Astrocyte (in vitro differentiated cells and primary cell): ENCODE measurements around the gene MED9. TPM values are rescaled to one million over a fixed set of nuclear protein-coding genes. Genes with fewer than 3 reads are reported as not detected.

Experiments
- DNase-seq: peaks from one replicate; pipeline ENCODE4 v3.0.0-alpha.2; 2010; ENCODE audit warnings: low read depth
- FAIRE-seq: peaks from 2 replicates; lab custom pipeline; 2011; peaks lifted over from hg19 to GRCh38; lab: Jason Lieb, UNC
- H2AFZ ChIP-seq: 2 replicates; pipeline ENCODE4 v1.6.0; 2012; ENCODE audit warnings: low read depth, low read length, inconsistent platforms
- H3K27ac ChIP-seq: 2 replicates; pipeline ENCODE4 v1.5.1; 2011; ENCODE audit warnings: low read depth, low read length, inconsistent platforms
- H3K27me3 ChIP-seq: 2 replicates; pipeline ENCODE4 v1.6.0; 2011; ENCODE audit warnings: low read length, inconsistent platforms; ENCODE audit not compliant: insufficient read depth
- H3K36me3 ChIP-seq: 2 replicates; pipeline ENCODE4 v1.5.1; 2011; ENCODE audit warnings: low read length, inconsistent platforms; ENCODE audit not compliant: insufficient read depth
- H3K4me1 ChIP-seq: 2 replicates; pipeline ENCODE4 v1.5.1; 2011; ENCODE audit warnings: low read length, inconsistent platforms; ENCODE audit not compliant: insufficient read depth
- H3K4me2 ChIP-seq: 2 replicates; pipeline ENCODE4 v1.6.0; 2012; ENCODE audit warnings: low read length, inconsistent platforms
- H3K4me3 ChIP-seq: 2 replicates; pipeline ENCODE4 v1.5.1; 2011; ENCODE audit warnings: low read depth, mild to moderate bottlenecking, low read length, inconsistent platforms; ENCODE audit not compliant: insufficient read depth
- H3K79me2 ChIP-seq: 2 replicates; pipeline ENCODE4 v1.6.0; 2012; ENCODE audit warnings: mild to moderate bottlenecking, low read length, inconsistent platforms; ENCODE audit not compliant: insufficient read depth
- H3K9ac ChIP-seq: 2 replicates; pipeline ENCODE4 v1.6.0; 2012; ENCODE audit warnings: mild to moderate bottlenecking, low read length, inconsistent platforms
- H3K9me3 ChIP-seq: 2 replicates; pipeline ENCODE4 v1.5.1; 2012; ENCODE audit warnings: low read depth, mild to moderate bottlenecking, low read length, inconsistent platforms; ENCODE audit not compliant: insufficient read depth
- H4K20me1 ChIP-seq: 2 replicates; pipeline ENCODE4 v1.6.0; 2012; ENCODE audit warnings: low read length, inconsistent platforms; ENCODE audit not compliant: insufficient read depth
- H3K27ac Mint-ChIP-seq: one replicate; pipeline ENCODE4 v1.8.0; 2021; ENCODE audit warnings: mild to moderate bottlenecking, mixed read lengths; ENCODE audit not compliant: unreplicated experiment
- H3K27me3 Mint-ChIP-seq: one replicate; pipeline ENCODE4 v1.8.0; 2021; ENCODE audit warnings: low read depth, mixed read lengths; ENCODE audit not compliant: unreplicated experiment
- H3K36me3 Mint-ChIP-seq: one replicate; pipeline ENCODE4 v1.8.0; 2021; ENCODE audit warnings: low read depth, mixed read lengths; ENCODE audit not compliant: unreplicated experiment
- H3K4me1 Mint-ChIP-seq: one replicate; pipeline ENCODE4 v1.8.0; 2021; ENCODE audit warnings: low read depth, mixed read lengths; ENCODE audit not compliant: unreplicated experiment
- H3K4me3 Mint-ChIP-seq: one replicate; pipeline ENCODE4 v1.8.0; 2021; ENCODE audit warnings: mild to moderate bottlenecking, moderate library complexity, mixed read lengths; ENCODE audit not compliant: unreplicated experiment
- H3K9me3 Mint-ChIP-seq: one replicate; pipeline ENCODE4 v1.8.0; 2021; ENCODE audit warnings: mild to moderate bottlenecking, mixed read lengths; ENCODE audit not compliant: unreplicated experiment
- EZH2 ChIP-seq: IDR thresholded peaks from 2 replicates; pipeline ENCODE4 v1.6.1; 2012; ENCODE audit warnings: mild to moderate bottlenecking, low read length, inconsistent platforms; ENCODE audit not compliant: insufficient read depth
- total RNA-seq: library from RNA; stranded (reverse); gene quantifications from 2 replicates; pipeline ENCODE4 v1.2.1, GENCODE V29; 2021
- TF ChIP-seq, protein P1 (sequence below): IDR thresholded peaks from 2 replicates; pipeline ENCODE4 v1.5.1; 2011; ENCODE audit warnings: low read depth, mild to moderate bottlenecking, inconsistent platforms, low read length, moderate library complexity; ENCODE audit not compliant: insufficient read depth

Gene MED9
- total RNA-seq, 1 donor from 2014 or later = 9.4 TPM

- Histone ChIP-seq H4K20me1 (no peaks in the 10 kb centered on the region), H3K36me3 (no peaks in the 10 kb centered on the region), H3K9me3 (no peaks in the 10 kb centered on the region), H3K79me2 (no peaks in the 10 kb centered on the region), H3K27ac (no peak overlapping the region), H3K4me3 (no peak overlapping the region), H2AFZ (no peak overlapping the region), H3K27me3 (peaks cover 7% of the 10 kb centered on the region), H3K4me1 (peaks cover 32% of the 10 kb centered on the region), H3K4me2 (peak overlapping the region; percentile 20), H3K9ac (no peak overlapping the region)
- no peak overlapping the region for H3K4me3 Mint-ChIP-seq
- DNase-seq (no peak), FAIRE-seq (no peak)
- peaks cover 4% of the 10 kb centered on the region for H3K36me3 Mint-ChIP-seq
- peaks cover 10% of the 10 kb centered on the region for H3K9me3 Mint-ChIP-seq
- H3K27ac Mint-ChIP-seq = no peak overlapping the region
- peaks cover 35% of the 10 kb centered on the region for H3K27me3 Mint-ChIP-seq
- peaks cover 15% of the 10 kb centered on the region for H3K4me1 Mint-ChIP-seq
- TF ChIP-seq, protein P1, sequence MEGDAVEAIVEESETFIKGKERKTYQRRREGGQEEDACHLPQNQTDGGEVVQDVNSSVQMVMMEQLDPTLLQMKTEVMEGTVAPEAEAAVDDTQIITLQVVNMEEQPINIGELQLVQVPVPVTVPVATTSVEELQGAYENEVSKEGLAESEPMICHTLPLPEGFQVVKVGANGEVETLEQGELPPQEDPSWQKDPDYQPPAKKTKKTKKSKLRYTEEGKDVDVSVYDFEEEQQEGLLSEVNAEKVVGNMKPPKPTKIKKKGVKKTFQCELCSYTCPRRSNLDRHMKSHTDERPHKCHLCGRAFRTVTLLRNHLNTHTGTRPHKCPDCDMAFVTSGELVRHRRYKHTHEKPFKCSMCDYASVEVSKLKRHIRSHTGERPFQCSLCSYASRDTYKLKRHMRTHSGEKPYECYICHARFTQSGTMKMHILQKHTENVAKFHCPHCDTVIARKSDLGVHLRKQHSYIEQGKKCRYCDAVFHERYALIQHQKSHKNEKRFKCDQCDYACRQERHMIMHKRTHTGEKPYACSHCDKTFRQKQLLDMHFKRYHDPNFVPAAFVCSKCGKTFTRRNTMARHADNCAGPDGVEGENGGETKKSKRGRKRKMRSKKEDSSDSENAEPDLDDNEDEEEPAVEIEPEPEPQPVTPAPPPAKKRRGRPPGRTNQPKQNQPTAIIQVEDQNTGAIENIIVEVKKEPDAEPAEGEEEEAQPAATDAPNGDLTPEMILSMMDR = no peak
- TF ChIP-seq EZH2 = no peak
These were observed 28.7 kb upstream of the MED9 start for GRCh38 chr17:17448076-17448475.

GRCh38 chr17:17448723-17449122 lies 28.1 kb upstream of the MED9 start:
- peaks cover 37% of the 10 kb centered on the region for H3K27me3 Mint-ChIP-seq
- peaks cover 4% of the 10 kb centered on the region for H3K36me3 Mint-ChIP-seq
- H3K4me2 ChIP-seq = no peak overlapping the region
- peaks cover 10% of the 10 kb centered on the region for H3K27me3 ChIP-seq
- H3K36me3 ChIP-seq = no peaks in the 10 kb centered on the region
- H3K9me3 ChIP-seq = no peaks in the 10 kb centered on the region
- peaks cover 32% of the 10 kb centered on the region for H3K4me1 ChIP-seq
- H2AFZ ChIP-seq = no peak overlapping the region
- no peak overlapping the region for H3K27ac ChIP-seq
- no peak overlapping the region for H3K27ac Mint-ChIP-seq
- no peak overlapping the region for H3K9ac ChIP-seq
- H3K4me1 Mint-ChIP-seq = peaks cover 15% of the 10 kb centered on the region
- H3K79me2 ChIP-seq = no peaks in the 10 kb centered on the region
- DNase-seq (no peak), FAIRE-seq (no peak)
- TF ChIP-seq EZH2 = no peak
- TF ChIP-seq, protein P1 = no peak
- H3K4me3 Mint-ChIP-seq = no peak overlapping the region
- H3K9me3 Mint-ChIP-seq = peaks cover 10% of the 10 kb centered on the region
- no peaks in the 10 kb centered on the region for H4K20me1 ChIP-seq
- H3K4me3 ChIP-seq = no peak overlapping the region

DNA sequence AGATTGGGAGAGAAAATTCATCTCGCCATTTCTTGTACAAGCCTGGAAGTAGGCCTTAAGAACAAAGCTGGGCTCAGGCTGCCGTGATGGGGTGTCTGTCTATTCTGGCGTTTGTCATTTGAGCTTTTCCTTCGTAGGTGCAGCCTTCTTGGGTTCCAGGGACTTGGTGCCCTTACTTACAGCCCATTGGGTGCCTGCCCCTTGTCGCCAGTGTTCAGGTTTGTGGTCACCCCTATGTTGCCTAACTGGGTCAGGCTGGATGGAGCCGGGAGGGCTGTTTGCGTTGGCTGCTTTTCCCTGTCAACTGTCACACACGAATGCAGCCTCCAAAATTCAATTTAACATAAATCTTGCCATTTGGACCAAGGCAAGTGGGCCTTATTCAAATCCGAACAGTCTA lies 23.7 kb upstream of the MED9 start:
- peaks cover 2% of the 10 kb centered on the region for H3K4me1 ChIP-seq
- Mint-ChIP-seq H3K27ac (no peak overlapping the region), H3K4me3 (no peak overlapping the region), H3K27me3 (peaks cover 64% of the 10 kb centered on the region), H3K9me3 (peaks cover under 1% of the 10 kb centered on the region), H3K36me3 (peaks cover 3% of the 10 kb centered on the region), H3K4me1 (no peaks in the 10 kb centered on the region)
- no peak overlapping the region for H3K4me2 ChIP-seq
- H3K9ac ChIP-seq = no peak overlapping the region
- no peaks in the 10 kb centered on the region for H3K9me3 ChIP-seq
- FAIRE-seq = no peak
- no peaks in the 10 kb centered on the region for H4K20me1 ChIP-seq
- no peak for DNase-seq
- no peak overlapping the region for H2AFZ ChIP-seq
- no peak overlapping the region for H3K27ac ChIP-seq
- TF ChIP-seq, protein P1 = no peak
- TF ChIP-seq EZH2 = no peak
- no peaks in the 10 kb centered on the region for H3K79me2 ChIP-seq
- peaks cover 22% of the 10 kb centered on the region for H3K27me3 ChIP-seq
- H3K4me3 ChIP-seq = no peak overlapping the region
- no peaks in the 10 kb centered on the region for H3K36me3 ChIP-seq
